NCI-H82 treated with DMSO at 0.1 percent for 48 hours (cell line): Measurements from ENCODE around the gene KRT83.
A peak's percentile ranks its signal among the peaks of the same experiment; 100 is the strongest.
"Not testable (repeated sequence)": the region's sequence is repeated elsewhere in the genome, so short reads cannot be mapped to it uniquely, and the experiment has no call there.

Experiments used
- DNase-seq: peaks from one replicate; lab custom pipeline; 2025; ENCODE audit not compliant: unreplicated experiment; lab: John Stamatoyannopoulos, UW

KRT83 gene

GRCh38 chr12:52354200-52354599 is 33.0 kb upstream of the KRT83 start:
- DNase-seq, result peak; percentile 81

- no peak for DNase-seq
These were observed 32.6 kb upstream of the KRT83 start for GRCh38 chr12:52353766-52354165.

GRCh38 chr12:52352951-52353350 is 31.8 kb upstream of the KRT83 start:
- no peak for DNase-seq

GRCh38 chr12:52351196-52352059 is 30.2 kb upstream of the KRT83 start:
- DNase-seq, result peak; percentile 68

GRCh38 chr12:52350786-52351185 is 29.6 kb upstream of the KRT83 start:
- DNase-seq, result no peak

- DNase-seq, result no peak
These were observed 28.9 kb upstream of the KRT83 start for GRCh38 chr12:52350021-52350620.

GRCh38 chr12:52349196-52349595 is 28.0 kb upstream of the KRT83 start:
- peak; percentile 38 for DNase-seq

- peak; percentile 95 for DNase-seq
These were observed 26.6 kb upstream of the KRT83 start for GRCh38 chr12:52347551-52348510.

GRCh38 chr12:52347016-52347415 is 25.8 kb upstream of the KRT83 start:
- no peak for DNase-seq

GRCh38 chr12:52346593-52346992 is 25.4 kb upstream of the KRT83 start:
- no peak for DNase-seq

- DNase-seq, result not testable (repeated sequence)
These were observed 23.8 kb upstream of the KRT83 start for GRCh38 chr12:52345041-52345440.

GRCh38 chr12:52344111-52344510 is 22.9 kb upstream of the KRT83 start:
- no peak for DNase-seq

GRCh38 chr12:52343550-52343949 is 22.4 kb upstream of the KRT83 start:
- DNase-seq, result no peak

- DNase-seq, result no peak
These were observed 21.7 kb upstream of the KRT83 start for GRCh38 chr12:52342781-52343490.

- no peak for DNase-seq
These were observed 19.9 kb upstream of the KRT83 start for GRCh38 chr12:52341066-52341580.

- DNase-seq, result no peak
These were observed 17.2 kb upstream of the KRT83 start for GRCh38 chr12:52338241-52338960.

GRCh38 chr12:52337054-52337453 is 15.9 kb upstream of the KRT83 start:
- DNase-seq, result no peak

- no peak for DNase-seq
These were observed 15.4 kb upstream of the KRT83 start for GRCh38 chr12:52336641-52337040.

GRCh38 chr12:52335598-52336262 is 14.5 kb upstream of the KRT83 start:
- no peak for DNase-seq
